ENCODE results near the gene GULP1.

Gene GULP1

DNA sequence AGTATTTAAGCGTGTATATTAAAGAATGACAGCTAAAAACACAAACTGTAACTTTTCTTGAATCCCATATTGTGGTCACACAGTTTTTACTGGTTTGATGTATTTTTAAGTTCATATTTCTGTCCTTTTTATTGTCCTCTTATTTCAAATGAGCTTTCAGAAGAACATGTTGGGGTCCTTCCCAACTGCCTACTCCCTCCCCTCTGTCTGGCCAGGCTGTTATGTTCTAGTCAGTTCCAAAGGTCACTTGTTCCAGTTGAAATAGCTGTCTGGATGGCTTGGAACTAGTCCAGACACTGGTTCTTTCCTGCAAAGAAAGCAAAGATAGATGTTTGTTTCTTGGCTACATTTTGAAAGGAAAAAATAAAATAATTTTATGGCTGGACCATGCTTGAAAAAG is 306.9 kb downstream of the GULP1 start:
- TF ChIP-seq EP300 (IDR thresholded peaks at IDR 0.05; ENCODE audit: borderline replicate concordance): peak; percentile 16; the same call in 1 of the 2 replicates
- TF ChIP-seq, protein P1, sequence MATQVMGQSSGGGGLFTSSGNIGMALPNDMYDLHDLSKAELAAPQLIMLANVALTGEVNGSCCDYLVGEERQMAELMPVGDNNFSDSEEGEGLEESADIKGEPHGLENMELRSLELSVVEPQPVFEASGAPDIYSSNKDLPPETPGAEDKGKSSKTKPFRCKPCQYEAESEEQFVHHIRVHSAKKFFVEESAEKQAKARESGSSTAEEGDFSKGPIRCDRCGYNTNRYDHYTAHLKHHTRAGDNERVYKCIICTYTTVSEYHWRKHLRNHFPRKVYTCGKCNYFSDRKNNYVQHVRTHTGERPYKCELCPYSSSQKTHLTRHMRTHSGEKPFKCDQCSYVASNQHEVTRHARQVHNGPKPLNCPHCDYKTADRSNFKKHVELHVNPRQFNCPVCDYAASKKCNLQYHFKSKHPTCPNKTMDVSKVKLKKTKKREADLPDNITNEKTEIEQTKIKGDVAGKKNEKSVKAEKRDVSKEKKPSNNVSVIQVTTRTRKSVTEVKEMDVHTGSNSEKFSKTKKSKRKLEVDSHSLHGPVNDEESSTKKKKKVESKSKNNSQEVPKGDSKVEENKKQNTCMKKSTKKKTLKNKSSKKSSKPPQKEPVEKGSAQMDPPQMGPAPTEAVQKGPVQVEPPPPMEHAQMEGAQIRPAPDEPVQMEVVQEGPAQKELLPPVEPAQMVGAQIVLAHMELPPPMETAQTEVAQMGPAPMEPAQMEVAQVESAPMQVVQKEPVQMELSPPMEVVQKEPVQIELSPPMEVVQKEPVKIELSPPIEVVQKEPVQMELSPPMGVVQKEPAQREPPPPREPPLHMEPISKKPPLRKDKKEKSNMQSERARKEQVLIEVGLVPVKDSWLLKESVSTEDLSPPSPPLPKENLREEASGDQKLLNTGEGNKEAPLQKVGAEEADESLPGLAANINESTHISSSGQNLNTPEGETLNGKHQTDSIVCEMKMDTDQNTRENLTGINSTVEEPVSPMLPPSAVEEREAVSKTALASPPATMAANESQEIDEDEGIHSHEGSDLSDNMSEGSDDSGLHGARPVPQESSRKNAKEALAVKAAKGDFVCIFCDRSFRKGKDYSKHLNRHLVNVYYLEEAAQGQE (IDR thresholded peaks at IDR 0.05; ENCODE audit: low read depth): no peak
- no peak for TF ChIP-seq ZBTB7A (IDR thresholded peaks at IDR 0.05; ENCODE audit: low read depth)
- peak; percentile 69 for TF ChIP-seq NFIC (IDR thresholded peaks at IDR 0.05)
- no peak for TF ChIP-seq RAD21 (IDR thresholded peaks at IDR 0.05; ENCODE audit: low read depth)
- no peak for TF ChIP-seq TAF1 (IDR thresholded peaks at IDR 0.05; ENCODE audit: low read depth)
- TF ChIP-seq TEAD4 (IDR thresholded peaks at IDR 0.05): no peak
- no peak for TF ChIP-seq EGR1 (IDR thresholded peaks at IDR 0.05)
- TF ChIP-seq FOXM1 (IDR thresholded peaks at IDR 0.05; ENCODE audit: borderline replicate concordance, low read depth): no peak
- no peak for TF ChIP-seq CEBPB (IDR thresholded peaks at IDR 0.05)
- TF ChIP-seq, protein P2, sequence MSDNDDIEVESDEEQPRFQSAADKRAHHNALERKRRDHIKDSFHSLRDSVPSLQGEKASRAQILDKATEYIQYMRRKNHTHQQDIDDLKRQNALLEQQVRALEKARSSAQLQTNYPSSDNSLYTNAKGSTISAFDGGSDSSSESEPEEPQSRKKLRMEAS (IDR thresholded peaks at IDR 0.05): no peak
- TF ChIP-seq CREB1 (IDR thresholded peaks at IDR 0.05; ENCODE audit: low read depth): no peak

DNA sequence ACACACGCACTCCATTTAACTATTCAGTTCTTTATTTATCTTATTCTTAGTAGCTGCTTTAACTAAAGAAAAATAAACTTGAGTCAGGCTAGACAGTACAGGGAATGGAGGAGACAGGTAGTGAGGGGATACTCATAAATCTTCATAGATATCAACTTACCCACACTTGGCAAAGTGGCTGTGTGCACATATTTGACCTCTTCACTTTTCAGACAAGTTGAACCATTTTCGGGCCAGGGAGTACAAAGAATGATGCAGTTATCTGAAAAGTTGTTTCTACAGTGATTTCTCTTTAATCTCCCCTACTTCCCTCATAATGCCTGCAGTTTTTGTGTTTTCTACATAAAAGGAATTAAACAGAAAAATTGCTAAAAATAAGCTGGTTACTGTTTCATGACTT is 307.5 kb downstream of the GULP1 start:
- TF ChIP-seq TEAD4 (IDR thresholded peaks at IDR 0.05) (peak; percentile 47; the same call in 1 of the 2 replicates), NFIC (IDR thresholded peaks at IDR 0.05) (peak; percentile 70), TAF1 (IDR thresholded peaks at IDR 0.05; ENCODE audit: low read depth) (no peak), EP300 (IDR thresholded peaks at IDR 0.05; ENCODE audit: borderline replicate concordance) (peak; percentile 57; the same call in 1 of the 2 replicates), CEBPB (IDR thresholded peaks at IDR 0.05) (no peak), TCF12 (IDR thresholded peaks at IDR 0.05; ENCODE audit: low read depth) (no peak), RAD21 (IDR thresholded peaks at IDR 0.05; ENCODE audit: low read depth) (no peak), ZBTB7A (IDR thresholded peaks at IDR 0.05; ENCODE audit: low read depth) (no peak), EGR1 (IDR thresholded peaks at IDR 0.05) (no peak)
- TF ChIP-seq, protein P1 (IDR thresholded peaks at IDR 0.05; ENCODE audit: low read depth): no peak
- TF ChIP-seq, protein P3, sequence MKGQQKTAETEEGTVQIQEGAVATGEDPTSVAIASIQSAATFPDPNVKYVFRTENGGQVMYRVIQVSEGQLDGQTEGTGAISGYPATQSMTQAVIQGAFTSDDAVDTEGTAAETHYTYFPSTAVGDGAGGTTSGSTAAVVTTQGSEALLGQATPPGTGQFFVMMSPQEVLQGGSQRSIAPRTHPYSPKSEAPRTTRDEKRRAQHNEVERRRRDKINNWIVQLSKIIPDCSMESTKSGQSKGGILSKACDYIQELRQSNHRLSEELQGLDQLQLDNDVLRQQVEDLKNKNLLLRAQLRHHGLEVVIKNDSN (IDR thresholded peaks at IDR 0.05): no peak
- TF ChIP-seq, protein P2 (IDR thresholded peaks at IDR 0.05): no peak

DNA sequence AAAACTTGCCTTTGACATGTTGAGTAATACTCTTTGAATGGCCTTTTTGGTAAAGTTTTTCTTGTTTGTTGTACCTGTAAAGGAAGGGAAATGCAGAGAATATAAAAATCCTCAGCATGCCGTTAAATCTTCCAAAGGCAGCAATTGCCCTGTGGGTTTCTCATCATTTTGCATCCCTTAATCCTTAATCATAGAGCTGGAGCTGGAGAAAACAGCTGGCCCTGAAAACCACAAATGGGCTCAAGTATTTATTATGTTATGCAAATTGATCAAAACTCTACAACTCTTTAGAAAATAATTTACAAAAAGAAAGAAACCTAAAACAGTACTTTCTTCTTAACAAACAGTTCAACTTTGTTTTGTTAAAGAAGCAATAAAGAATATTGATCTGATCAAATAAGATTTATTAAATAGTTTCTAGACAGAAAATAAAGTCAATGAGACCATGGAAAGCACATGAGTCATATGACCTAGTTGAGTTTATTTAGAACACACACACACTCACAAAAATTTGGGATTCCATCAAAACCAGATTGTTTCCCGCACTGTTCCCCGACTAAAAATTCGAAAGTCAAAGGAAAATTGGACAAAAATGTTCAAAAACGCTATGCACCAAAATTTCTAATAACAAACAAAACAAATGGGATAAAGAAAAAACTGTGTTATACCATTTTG is 309.0 kb downstream of the GULP1 start:
- TF ChIP-seq TCF12 (IDR thresholded peaks at IDR 0.05; ENCODE audit: low read depth) (no peak), EGR1 (IDR thresholded peaks at IDR 0.05) (no peak), YY1 (IDR thresholded peaks at IDR 0.05; ENCODE audit: low read depth) (no peak), CEBPB (IDR thresholded peaks at IDR 0.05) (no peak), TAF1 (IDR thresholded peaks at IDR 0.05; ENCODE audit: low read depth) (no peak), RAD21 (IDR thresholded peaks at IDR 0.05; ENCODE audit: low read depth) (no peak), EP300 (IDR thresholded peaks at IDR 0.05; ENCODE audit: borderline replicate concordance) (no peak), FOXM1 (IDR thresholded peaks at IDR 0.05; ENCODE audit: borderline replicate concordance, low read depth) (no peak), TEAD4 (IDR thresholded peaks at IDR 0.05) (no peak), NFIC (IDR thresholded peaks at IDR 0.05) (no peak), ZBTB7A (IDR thresholded peaks at IDR 0.05; ENCODE audit: low read depth) (no peak), CREB1 (IDR thresholded peaks at IDR 0.05; ENCODE audit: low read depth) (no peak)
- TF ChIP-seq, protein P2 (IDR thresholded peaks at IDR 0.05): no peak
- TF ChIP-seq, protein P1 (IDR thresholded peaks at IDR 0.05; ENCODE audit: low read depth): no peak
- TF ChIP-seq, protein P3 (IDR thresholded peaks at IDR 0.05): no peak

DNA sequence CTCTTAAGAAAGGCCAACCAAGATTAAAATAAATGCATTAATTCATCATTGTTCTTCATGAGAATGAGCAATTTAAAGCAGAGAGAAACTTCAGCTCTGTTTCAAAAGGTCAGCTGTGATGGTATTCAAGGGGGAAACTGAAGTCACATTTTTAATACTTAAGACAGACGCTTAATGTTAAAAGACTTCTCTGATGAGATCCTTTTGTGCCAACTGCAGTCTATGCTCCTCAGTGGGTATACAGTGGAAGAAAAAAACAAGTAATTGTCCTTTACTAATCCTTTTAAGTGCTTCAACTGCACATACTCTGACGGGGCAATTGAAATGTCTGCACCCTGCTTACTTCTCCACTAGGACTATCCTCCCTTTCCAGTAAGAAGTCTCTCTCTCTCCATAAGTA is 309.7 kb downstream of the GULP1 start:
- TF ChIP-seq ZBTB7A (IDR thresholded peaks at IDR 0.05; ENCODE audit: low read depth) (no peak), YY1 (IDR thresholded peaks at IDR 0.05; ENCODE audit: low read depth) (no peak), TAF1 (IDR thresholded peaks at IDR 0.05; ENCODE audit: low read depth) (no peak), NFIC (IDR thresholded peaks at IDR 0.05) (no peak), RAD21 (IDR thresholded peaks at IDR 0.05; ENCODE audit: low read depth) (no peak)
- TF ChIP-seq, protein P3 (IDR thresholded peaks at IDR 0.05): no peak

All from Ishikawa (cell line).